Posterior vena cava (tissue), 2 donors: ENCODE data around the gene SMURF2. TPM values are rescaled to one million over a fixed set of nuclear protein-coding genes. Genes with fewer than 3 reads are reported as not detected.
"Not testable (repeated sequence)": the region's sequence is repeated elsewhere in the genome, so short reads cannot be mapped to it uniquely, and the experiment has no call there.

ENCODE experiments used
- DNase-seq: peaks from one replicate; pipeline ENCODE4 v3.0.0-alpha.2; 2020; ENCODE audit warnings: low spot score
- intact Hi-C, 2 donors: fragments of 100-400 bp; cut with DNase I; formaldehyde crosslinking; loops; one replicate each; pipeline versions ENCODE4 v1.14.1 to v1.14.2; 2022 to 2023
- total RNA-seq, 2 donors: library from RNA; stranded (reverse); fragmentation: NEBNext Ultra II Directional; extraction: Animal tissue kit (Norgen Biotek cat#: 25700); gene quantifications; one replicate each; pipeline ENCODE4 v1.2.1, GENCODE V29; 2021
- donor health status: DM: yes; HTN: yes; CAD: no.
- donor health status: DM: yes; HTN: yes; CAD: no.

The SMURF2 gene
- total RNA-seq, 2 donors from 2014 or later = 23.8 to 28.4 TPM

DNA sequence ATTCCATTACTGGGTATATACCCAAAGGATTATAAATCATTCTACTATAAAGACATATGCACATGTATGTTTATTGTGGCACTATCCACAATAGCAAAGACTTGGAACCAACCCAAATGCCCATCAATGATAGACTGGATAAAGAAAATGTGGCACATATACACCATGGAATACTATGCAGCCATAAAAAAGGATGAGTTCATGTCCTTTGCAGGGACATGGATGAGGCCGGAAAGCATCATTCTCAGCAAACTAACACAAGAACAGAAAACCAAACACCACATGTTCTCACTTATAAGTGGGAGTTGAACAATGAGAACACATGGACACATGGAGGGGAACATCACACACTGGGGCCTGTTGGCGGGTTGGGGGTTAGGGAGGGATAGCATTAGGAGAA is 51.9 kb downstream of the SMURF2 start:
- DNase-seq, intact Hi-C loops: not testable (repeated sequence)

DNA sequence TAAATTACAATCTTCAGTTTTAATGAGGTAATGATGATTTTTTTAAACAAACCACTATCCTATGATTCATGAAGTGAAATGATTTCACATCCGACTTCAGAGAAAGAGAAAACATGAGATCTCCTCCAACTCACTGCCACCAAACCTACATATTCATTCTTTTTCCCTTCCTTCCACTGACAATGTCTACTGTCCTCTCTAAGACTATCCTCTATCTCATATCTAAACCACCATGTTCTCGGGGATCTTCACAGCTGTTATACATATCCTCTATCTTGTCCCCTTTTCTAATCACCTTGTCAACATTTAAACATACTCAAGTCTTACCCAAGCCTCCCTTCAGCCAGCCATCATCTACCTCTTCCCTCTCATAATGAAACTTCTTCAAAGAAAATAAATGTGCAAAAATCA is 53.5 kb downstream of the SMURF2 start:
- DNase-seq = no peak
- intact Hi-C loops = no loop called here

DNA sequence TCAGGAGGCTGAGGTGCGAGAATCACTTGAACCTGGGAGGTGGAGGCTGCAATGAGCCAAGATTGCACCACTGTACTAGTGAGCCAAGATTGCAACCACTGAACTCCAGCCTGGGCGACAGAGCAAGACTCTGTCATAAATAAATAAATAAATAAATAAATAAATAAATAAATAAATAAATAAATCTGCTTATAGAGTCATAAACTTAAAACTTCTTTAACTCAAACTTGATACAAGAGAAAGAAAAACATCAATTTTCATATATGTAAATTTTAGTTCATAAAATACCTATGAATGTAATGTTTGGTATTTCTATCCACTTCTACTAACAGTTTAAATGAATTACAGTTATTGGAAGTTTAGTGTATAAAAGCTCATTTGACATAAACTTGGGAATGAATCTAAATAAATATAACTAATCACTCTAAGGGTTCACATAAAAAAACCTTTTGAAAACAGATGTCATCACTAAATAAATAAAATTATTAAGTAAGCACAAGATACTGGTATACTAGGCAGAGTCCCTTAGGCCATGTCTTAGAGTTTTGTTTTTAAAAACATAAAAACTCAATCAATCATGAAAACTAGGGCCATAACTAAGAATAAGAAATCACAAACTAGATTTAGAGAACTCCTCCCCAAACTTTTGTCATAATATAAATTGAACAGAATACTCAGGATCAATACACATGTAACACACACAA is 54.1 kb downstream of the SMURF2 start:
- DNase-seq = no peak
- intact Hi-C loops = no loop called here

GRCh38 chr17:64604532-64604931 is 57.6 kb downstream of the SMURF2 start:
- not testable (repeated sequence) for DNase-seq

GRCh38 chr17:64603987-64604386 is 58.1 kb downstream of the SMURF2 start:
- no peak for DNase-seq
- intact Hi-C loops = no loop called here

More at GRCh38 chr17:64604532-64604931, 57.6 kb downstream of the SMURF2 start:
- intact Hi-C loops = not testable (repeated sequence)

GRCh38 chr17:64599827-64600226 is 62.3 kb downstream of the SMURF2 start:
- DNase-seq = no peak
- intact Hi-C loops = loop anchor here in 1 of 2 donors (10.0 kb wide), 1 partner anchor 75 kb away; no protein-coding TSS in a partner anchor

DNA sequence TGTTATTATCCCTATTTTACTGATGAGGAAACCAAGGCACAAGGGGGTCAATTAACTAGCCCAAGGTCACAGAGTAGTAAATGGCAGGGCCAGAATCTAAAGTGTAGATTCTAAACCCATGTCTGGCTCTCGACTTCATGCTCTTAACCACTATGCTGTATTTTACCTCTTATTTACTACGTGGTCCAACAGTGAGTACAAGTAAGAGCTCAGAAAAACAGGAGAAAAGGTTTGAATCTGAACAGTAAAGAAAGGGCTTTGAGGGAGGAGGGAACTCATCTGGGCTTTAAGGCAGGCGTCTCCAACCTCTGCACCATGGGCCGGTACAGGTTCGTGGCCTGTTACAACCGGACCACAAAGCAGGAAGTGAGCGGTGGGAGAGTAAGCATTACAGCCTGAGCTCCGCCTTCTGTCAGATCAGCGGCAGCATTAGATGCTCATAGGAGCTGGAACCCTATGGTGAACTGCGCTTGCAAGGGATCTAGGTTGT is 62.9 kb downstream of the SMURF2 start:
- no peak for DNase-seq

DNA sequence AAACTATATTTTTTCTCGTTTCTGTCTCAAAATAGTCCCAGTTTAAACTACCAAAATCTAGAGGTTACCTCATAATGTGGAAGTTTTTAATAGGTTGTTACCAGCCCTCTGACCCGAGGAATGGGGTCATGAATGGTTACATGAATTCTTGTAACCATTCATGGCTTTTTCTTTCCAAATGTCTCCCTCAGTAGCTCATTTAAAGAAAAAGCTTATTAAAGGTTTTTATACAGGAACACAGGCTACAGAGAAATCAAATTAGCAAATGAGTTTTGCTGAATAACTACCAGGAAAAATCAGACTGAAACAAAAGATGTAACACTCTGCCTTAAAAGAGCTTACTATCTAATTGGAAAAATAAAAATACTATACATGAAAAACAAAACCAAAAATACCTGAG is 63.4 kb downstream of the SMURF2 start:
- intact Hi-C loops = loop anchor here in 1 of 2 donors (10.0 kb wide), 1 partner anchor 74 kb away; no protein-coding TSS in a partner anchor
- DNase-seq = no peak

More for the DNA sequence above, 62.9 kb downstream of the SMURF2 start:
- intact Hi-C loops = loop anchor here in 1 of 2 donors (10.0 kb wide), 1 partner anchor 74 kb away; no protein-coding TSS in a partner anchor

GRCh38 chr17:64596988-64597387 is 65.1 kb downstream of the SMURF2 start:
- DNase-seq = no peak
- intact Hi-C loops = loop anchor here in 1 of 2 donors (10.0 kb wide), 1 partner anchor 72 kb away; no protein-coding TSS in a partner anchor

DNA sequence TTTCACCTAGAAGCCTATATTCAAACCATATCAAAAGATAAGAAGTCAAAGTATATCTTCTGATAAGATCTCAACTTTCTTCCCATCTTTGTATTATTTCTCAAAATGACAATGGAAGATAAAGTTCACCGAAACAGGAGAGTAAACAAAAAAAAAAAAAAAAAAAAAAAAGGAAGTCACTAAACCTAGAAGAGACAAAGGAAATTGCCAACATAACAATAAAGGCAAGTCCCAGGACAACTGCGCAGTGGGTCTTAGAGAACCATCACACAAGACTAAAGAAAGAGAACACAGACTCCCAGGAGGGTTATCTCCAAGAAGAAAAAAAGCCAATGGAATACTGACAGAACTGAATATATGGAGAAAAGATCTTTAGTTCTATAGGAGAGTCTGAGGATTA is 65.7 kb downstream of the SMURF2 start:
- intact Hi-C loops = loop anchor here in 1 of 2 donors (10.0 kb wide), 1 partner anchor 72 kb away; no protein-coding TSS in a partner anchor

GRCh38 chr17:64591944-64592343 is 70.2 kb downstream of the SMURF2 start:
- DNase-seq = no peak
- intact Hi-C loops = loop anchor here in 1 of 2 donors (10.0 kb wide), 1 partner anchor 67 kb away; no protein-coding TSS in a partner anchor

More for the DNA sequence above, 65.7 kb downstream of the SMURF2 start:
- no peak for DNase-seq

DNA sequence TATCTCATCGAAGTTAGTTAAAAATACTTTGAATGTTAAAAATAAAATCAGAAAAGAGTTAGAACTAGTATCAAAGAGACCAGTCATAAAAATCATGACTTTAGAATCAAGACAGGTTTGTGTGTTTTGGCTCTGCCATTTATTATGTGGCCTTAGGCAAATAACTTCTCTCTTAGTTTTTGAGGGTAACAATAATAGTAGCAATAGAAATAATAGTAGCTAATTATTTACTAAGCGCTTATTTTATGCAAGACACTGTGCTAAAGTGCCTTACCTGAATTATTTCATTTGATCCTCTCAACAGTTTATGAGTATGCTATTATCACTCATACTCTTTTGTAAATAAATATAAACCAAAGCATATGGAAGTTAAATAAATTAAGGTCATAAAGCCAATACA is 77.0 kb downstream of the SMURF2 start:
- no peak for DNase-seq
- intact Hi-C loops = no loop called here

DNA sequence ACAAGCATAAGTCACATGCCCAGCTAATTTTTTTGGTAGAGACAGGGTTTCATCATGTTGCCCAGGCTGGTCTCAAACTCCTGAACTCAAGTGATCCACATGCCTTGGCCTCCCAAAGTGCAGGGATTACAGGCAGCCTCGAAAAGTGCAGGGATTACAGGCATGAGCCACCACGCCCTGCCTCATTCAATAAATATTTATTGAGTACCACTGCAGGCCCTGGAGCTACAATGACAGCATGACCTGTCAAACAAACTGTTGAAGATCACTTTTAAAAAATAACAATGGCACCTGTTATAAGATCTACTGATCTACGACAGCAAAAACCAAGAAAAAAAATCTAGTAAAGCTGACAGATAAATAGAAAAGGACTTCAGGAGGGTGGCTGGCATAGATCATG is 79.1 kb downstream of the SMURF2 start:
- intact Hi-C loops = no loop called here
- no peak for DNase-seq

DNA sequence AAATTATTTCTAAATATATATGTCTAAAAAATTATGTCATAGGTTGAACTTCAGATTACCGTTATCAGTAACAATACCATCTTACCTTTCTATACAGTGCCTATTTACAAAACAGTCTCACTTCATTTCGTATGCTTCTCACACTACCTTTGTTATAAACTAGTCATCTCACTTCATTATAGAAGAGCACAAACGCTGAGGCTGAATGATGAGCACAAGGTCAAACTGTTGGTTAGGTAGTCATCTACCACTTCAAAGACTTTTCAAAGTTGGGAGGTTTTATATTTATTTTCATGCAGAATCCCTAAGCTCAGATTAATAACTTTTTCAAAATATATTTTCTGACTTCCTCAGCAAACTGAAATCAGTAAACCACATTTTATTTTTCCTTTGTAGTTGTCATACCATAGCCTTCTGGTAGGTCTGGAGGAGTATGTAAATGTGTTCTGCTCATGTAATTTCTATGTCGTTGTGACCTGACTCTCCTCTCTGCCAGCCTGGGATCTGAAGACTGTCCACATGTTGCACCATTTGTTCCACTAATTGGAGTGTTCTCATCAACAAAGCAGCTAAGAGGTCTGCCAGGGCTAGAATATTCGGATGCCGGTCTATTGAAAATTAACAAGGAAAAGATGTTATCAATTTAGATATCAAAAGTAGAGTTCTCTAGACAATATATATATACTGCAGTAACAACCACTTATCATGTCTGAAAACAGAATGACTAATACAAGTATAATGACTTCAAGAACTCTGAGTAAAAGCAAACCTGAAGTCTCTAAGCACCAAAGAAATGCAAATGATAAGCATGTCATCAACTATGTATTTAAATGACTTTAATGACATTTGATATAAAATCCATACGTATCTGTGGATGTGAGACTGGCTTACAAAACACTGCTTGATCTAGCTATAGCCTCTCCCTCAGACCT is 81.5 kb downstream of the SMURF2 start:
- no peak for DNase-seq

GRCh38 chr17:64579917-64580316 is 82.2 kb downstream of the SMURF2 start:
- DNase-seq = no peak
- intact Hi-C loops = no loop called here

More for the DNA sequence above, 81.5 kb downstream of the SMURF2 start:
- intact Hi-C loops = no loop called here

DNA sequence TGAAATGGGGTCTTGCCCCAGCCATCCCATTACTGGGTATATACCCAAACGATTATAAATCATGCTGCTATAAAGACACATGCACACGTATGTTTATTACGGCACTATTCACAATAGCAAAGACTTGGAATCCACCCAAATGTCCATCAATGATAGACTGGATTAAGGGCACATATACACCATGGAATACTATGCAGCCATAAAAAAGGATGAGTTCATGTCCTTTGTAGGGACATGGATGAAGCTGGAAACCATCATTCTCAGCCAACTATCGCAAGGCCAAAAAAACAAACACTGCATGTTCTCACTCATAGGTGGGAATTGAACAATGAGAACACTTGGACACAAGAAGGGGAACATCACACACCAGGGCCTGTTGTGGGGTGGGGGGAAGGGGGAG is 85.1 kb downstream of the SMURF2 start:
- intact Hi-C loops, DNase-seq: not testable (repeated sequence)

DNA sequence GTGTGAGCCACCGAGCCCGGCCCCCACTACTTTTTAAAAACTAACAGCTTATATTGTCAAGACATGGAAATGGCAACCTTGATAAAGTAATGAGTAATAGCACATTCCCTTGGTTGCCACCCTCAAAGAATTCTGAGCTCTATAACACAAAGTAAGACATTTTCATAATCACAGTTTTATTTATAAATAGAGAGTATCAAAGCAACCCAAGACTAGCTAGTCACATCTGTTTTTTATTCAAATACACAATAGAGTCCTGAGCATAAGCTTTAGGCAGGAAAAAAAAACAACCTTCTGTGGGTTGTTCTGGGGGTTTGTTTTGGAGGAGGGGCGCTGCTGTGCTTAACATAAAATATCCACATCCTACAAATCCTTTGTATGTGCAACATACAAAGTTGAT is 86.7 kb downstream of the SMURF2 start:
- intact Hi-C loops = no loop called here
- DNase-seq = no peak

DNA sequence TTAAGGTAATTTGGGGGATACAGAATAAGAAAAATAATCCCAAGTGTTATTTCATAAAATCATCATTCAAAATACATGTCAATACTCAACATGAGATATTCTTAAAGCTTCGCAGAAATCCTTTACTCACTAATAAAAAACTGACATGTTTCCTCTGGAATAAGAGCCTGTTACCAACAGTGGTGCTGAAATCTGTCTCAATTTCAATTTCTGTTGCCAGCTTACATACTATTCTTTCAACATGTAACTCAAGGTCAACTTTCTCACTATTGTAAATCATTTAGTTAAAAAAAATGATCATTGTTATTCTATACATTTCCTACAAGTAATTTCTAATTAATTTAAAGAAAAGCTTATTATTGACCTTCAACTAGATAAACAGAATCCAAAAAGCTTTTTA is 87.5 kb downstream of the SMURF2 start:
- intact Hi-C loops = no loop called here
- no peak for DNase-seq

- no peak for DNase-seq
- intact Hi-C loops = no loop called here
Observed at GRCh38 chr17:64573214-64573613, 88.9 kb downstream of the SMURF2 start.

DNA sequence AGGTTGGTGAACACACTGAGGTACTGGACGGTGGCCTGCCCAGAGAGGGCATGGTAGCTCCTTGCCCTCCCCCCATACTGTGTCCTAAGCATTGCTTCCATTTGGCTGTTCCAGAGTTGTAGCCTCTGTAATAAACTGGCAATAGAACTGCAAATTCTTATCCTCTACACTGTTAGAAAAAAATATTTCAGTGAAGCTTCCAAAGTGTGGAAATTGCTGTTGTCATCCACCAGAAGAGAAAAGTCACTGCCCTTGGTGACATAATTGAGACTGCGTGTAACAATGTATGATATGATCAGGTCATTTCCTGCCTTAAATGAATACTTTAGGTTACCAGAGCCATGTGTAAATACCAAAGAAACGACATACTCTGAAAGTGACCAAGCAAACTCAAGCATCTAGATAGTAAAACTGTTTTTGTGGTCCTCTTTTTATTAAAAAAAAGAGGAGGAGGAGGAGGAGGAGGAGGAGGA is 89.4 kb downstream of the SMURF2 start:
- intact Hi-C loops = no loop called here
- DNase-seq = no peak
